T47D (cell line): ENCODE results near the gene GFRA1.
A peak's percentile ranks its signal among the peaks of the same experiment; 100 is the strongest.

ENCODE experiments used
- DNase-seq, 2 experiments: peaks; one replicate each; pipeline versions ENCODE4 v3.0.0 to v3.0.0-alpha.2; 2011 to 2012; ENCODE audit warnings: low read depth in 1 of 2, low spot score in 1 of 2
- JUND ChIP-seq: IDR thresholded peaks from 2 replicates; pipeline ENCODE4 v1.6.1; 2012; ENCODE audit warnings: low read depth
- in situ Hi-C: cut with HindIII; loops from 2 replicates; pipeline ENCODE4 v1.10.0; 2016; ENCODE audit warnings: low sequenced_read_pairs, low pct_unique_long_range_greater_than_20kb

GFRA1 gene

DNA sequence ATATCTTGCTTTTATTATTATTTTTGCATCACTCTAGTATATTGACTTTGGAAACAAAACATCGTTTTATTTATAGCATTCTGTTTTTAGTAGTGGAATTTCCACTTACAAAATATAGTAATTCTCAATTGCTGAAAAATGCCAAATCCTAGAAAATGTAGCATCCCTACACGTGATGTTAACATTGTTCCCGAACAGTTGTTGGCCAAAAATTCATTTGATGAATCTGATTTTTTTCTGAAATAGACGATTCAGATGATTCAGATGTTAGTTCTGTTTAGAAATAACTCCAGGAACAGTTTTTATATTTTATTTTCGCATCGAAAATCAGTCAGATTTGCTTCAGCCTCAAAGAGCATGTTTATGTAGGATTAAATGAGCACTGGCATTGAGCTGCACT lies 122.4 kb downstream of the GFRA1 start:
- in situ Hi-C loops = no loop called here
- no peak for TF ChIP-seq JUND
- DNase-seq = no peak

DNA sequence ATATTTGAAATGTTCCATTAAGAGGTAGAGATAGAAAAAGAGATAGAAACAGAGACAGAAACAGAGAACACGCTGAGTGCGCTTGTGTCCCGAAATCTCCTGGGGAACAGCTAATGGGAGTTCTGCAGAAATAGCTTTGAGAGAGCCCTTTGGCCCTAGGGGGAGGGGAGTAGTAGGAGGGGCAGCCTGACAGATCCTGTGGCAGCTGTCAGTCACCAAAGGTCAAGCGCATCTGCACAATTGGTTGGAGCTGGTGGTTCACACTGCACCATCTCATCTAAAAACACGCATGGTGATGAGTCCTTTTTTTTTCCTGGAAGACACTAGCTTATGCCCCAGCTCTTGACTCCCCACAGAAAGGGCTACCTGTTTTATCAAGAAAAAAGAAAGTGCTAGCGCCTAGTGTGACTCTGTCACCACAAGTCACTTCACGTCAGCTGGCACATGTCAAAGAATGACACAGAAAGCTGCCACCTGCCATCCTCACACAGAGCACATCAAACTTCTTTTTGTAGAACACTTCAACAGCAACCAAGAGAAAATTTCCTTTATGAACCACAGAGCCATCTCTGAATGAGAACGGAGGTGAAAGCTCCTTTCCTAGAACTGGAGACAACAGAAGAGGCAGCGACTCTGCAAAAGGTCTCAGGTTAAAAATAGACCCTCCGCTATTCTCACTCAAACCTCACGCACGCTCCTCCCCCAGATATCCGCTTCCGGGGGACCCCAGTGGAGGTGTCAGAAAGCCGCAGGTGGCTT lies 125.7 kb downstream of the GFRA1 start:
- in situ Hi-C loops = no loop called here
- no peak for DNase-seq
- no peak for TF ChIP-seq JUND

DNA sequence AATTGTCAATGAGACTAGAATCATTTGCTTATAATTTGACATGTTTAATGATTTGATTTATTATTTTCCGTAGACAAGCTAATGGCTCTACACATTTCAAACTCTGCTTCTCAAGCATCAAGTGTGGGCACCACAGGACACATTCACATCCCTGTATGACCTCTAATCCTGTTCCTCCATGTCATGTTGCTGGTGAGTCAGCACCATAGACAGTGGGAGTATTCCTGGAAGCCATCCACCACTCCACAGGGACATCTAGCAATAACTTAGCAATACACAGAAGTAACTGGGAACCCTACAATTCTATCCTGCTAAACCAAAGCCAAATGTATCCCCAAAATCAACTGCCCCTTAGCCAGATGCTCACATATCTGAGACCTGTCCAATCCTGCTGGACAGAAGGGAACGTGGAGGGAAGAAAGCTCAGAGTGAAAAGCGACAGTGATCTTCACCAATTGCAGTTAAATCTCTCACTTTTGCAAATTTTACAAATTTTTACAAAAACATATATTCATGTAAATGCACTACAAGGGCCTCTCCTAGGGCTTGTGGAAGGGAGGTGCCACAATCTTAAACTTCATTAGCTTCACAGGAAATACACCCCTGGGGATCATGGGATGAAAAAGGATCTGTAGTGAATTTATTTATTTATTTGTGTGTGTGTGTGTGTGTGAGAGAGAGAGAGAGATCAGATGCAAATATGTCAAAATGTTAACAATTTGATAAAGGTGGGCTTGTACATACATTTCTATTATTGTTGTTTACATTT lies 126.5 kb downstream of the GFRA1 start:
- in situ Hi-C loops = no loop called here
- DNase-seq = no peak
- TF ChIP-seq JUND = no peak

- DNase-seq = no peak
- in situ Hi-C loops = no loop called here
These were observed 129.3 kb downstream of the GFRA1 start for GRCh38 chr10:116143673-116144222.

DNA sequence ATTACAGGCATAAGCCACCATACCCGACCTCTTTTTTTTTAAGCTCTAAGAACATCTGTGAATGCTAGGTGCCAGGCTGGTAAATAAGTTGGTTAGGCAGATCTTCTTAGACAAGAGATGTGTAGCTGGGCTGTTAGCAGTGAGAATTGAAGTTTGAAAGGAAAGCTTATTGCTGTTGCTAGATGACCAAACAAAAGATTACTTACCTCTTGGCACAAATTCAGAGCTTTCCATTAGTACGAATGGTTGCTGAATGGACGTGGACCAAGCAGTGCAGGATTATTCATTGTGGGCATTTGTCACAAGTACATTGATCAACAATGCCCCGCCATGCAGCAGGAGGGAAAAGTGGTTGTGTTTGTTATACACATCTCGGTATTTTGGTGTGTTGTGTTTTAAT lies 131.2 kb downstream of the GFRA1 start:
- TF ChIP-seq JUND = no peak
- no peak for DNase-seq
- in situ Hi-C loops = no loop called here

More at GRCh38 chr10:116143673-116144222, 129.3 kb downstream of the GFRA1 start:
- no peak for TF ChIP-seq JUND

GRCh38 chr10:116141246-116141645 lies 131.8 kb downstream of the GFRA1 start:
- no peak for DNase-seq
- TF ChIP-seq JUND = no peak
- in situ Hi-C loops = no loop called here

DNA sequence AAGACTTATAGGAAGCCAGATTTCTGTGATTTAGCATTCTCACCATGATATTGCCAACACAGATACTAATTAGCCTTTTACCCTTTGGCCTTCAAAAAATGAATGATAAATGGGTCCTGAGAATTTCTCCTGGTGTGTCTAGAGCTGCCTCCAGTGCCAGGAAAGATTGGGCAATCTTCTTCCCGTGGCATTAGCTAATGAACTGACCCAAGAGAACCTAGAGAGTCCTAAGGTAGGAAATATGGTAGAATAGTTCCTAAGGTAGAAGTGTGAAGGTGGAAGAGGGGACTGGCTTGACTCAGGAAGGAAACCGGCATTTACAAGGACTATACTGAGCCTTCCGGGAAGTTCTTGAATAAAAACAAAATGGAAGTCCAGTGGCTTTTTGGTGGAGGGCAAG lies 133.1 kb downstream of the GFRA1 start:
- TF ChIP-seq JUND = no peak
- in situ Hi-C loops = no loop called here

GRCh38 chr10:116138897-116139296 lies 134.1 kb downstream of the GFRA1 start:
- TF ChIP-seq JUND = no peak
- peak in 1 of 2 experiments; percentile 59 for DNase-seq
- in situ Hi-C loops = no loop called here

More for the DNA sequence above, 133.1 kb downstream of the GFRA1 start:
- DNase-seq = no peak

GRCh38 chr10:116136261-116136660 lies 136.7 kb downstream of the GFRA1 start:
- no peak for DNase-seq
- no peak for TF ChIP-seq JUND
- in situ Hi-C loops = no loop called here

GRCh38 chr10:116134322-116134721 lies 138.7 kb downstream of the GFRA1 start:
- TF ChIP-seq JUND = no peak
- in situ Hi-C loops = no loop called here
- no peak for DNase-seq

DNA sequence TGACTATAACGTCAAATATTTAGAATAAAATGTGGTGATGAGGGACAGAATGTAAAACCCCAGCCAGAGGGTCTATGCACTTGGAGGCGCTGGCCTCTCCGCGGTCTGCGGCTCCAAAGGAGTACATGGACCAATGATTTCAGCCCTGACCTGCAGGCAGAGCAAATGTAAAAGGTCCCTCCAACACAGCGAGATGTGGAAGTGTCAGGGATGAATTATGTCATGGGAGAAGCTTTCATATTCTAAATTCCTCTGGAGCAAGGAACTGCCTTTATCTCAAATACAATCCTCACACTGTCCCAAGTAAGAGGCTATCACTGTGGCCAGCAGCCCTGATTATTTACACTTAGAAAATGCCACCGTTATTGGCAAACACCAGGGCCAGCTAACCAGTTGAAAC lies 139.4 kb downstream of the GFRA1 start:
- no peak for DNase-seq
- in situ Hi-C loops = no loop called here
- no peak for TF ChIP-seq JUND

DNA sequence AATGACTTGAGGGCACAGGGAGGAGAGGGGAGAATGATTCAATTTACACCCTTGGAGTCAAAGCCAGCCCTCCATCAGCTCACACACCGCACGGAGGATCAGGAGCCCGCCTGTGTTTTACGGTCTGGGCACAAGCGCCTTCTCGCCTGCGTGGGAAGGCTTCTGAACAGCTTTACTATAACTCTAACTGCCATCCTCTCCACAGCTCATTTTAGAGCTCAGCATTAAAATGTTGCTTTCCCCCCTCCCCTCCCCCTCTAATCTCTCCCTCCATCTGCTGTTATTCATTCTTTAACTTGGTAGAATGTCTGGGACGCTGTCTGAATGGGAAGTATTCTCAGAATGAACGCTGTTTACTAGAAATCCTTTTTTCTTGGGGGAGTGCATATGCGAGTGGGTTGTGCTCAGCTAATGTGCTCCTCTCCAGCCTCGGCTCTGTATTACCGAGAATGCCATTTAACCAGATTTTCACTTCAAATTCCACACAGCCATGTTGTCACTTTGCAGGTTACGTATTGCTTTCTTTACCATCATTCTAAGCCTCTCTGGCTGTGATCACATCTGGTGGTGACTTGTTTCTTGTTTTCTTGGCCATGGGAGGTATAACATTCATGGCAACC lies 140.1 kb downstream of the GFRA1 start:
- TF ChIP-seq JUND = no peak
- no peak for DNase-seq
- in situ Hi-C loops = no loop called here

DNA sequence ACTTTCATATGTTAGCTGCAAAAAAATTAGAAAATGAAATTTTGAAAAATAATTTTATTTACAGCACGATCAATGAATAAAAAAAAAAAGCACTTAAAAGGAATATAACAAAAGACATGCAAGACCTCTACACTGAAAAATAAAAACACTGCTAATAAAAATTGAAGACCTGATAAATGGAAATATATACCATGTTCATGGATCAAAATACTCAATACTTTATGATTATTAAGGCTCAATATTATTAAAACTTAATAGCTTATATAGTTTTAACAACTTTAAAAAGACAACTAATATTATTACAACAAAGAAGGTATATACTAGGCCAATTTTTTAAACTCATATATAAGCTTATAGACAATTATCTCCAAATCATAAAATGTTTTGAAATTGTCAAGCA lies 143.0 kb downstream of the GFRA1 start:
- DNase-seq = no peak
- in situ Hi-C loops = no loop called here
- TF ChIP-seq JUND = no peak
